WI38 (cell line): ENCODE results near the gene NDFIP1.
"Not testable (repeated sequence)": the region's sequence is repeated elsewhere in the genome, so short reads cannot be mapped to it uniquely, and the experiment has no call there.

Experiments used
- H3K4me3 ChIP-seq: 2 replicates; pipeline ENCODE4 v1.5.1; 2011; ENCODE audit warnings: low read depth, mild to moderate bottlenecking, control low read depth, low read length
- TF ChIP-seq, protein P1 (sequence below): IDR thresholded peaks from 2 replicates; pipeline ENCODE4 v1.5.1; 2012; ENCODE audit warnings: low read depth, mild to moderate bottlenecking, control low read depth, low read length

Gene NDFIP1

GRCh38 chr5:142145106-142145900, 36.7 kb downstream of the NDFIP1 start:
- no peak overlapping the region for H3K4me3 ChIP-seq
- TF ChIP-seq, protein P1, sequence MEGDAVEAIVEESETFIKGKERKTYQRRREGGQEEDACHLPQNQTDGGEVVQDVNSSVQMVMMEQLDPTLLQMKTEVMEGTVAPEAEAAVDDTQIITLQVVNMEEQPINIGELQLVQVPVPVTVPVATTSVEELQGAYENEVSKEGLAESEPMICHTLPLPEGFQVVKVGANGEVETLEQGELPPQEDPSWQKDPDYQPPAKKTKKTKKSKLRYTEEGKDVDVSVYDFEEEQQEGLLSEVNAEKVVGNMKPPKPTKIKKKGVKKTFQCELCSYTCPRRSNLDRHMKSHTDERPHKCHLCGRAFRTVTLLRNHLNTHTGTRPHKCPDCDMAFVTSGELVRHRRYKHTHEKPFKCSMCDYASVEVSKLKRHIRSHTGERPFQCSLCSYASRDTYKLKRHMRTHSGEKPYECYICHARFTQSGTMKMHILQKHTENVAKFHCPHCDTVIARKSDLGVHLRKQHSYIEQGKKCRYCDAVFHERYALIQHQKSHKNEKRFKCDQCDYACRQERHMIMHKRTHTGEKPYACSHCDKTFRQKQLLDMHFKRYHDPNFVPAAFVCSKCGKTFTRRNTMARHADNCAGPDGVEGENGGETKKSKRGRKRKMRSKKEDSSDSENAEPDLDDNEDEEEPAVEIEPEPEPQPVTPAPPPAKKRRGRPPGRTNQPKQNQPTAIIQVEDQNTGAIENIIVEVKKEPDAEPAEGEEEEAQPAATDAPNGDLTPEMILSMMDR: peak; percentile 68

DNA sequence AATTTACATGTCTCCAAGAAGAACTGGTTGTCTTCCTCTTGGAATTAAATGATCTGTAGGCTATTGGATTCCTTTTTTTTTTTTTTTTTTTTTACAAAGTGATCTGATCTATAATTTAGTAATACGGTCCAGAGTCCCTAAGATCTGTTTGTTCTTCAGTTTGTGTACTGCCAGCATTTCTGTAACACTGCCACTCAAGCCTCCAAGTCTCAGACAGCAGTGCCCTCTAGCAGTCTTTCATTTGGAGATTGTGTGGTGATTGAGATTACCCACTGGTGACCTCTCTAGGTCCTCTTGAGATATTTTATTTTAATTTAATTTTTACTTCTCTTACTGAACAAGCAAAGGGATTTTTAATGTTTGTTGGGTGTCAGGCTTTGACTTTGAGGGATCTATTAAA, 40.8 kb downstream of the NDFIP1 start:
- TF ChIP-seq, protein P1: no peak
- no peak overlapping the region for H3K4me3 ChIP-seq

- no peak overlapping the region for H3K4me3 ChIP-seq
- TF ChIP-seq, protein P1: no peak
Observed at GRCh38 chr5:142150431-142150830, 41.9 kb downstream of the NDFIP1 start.

DNA sequence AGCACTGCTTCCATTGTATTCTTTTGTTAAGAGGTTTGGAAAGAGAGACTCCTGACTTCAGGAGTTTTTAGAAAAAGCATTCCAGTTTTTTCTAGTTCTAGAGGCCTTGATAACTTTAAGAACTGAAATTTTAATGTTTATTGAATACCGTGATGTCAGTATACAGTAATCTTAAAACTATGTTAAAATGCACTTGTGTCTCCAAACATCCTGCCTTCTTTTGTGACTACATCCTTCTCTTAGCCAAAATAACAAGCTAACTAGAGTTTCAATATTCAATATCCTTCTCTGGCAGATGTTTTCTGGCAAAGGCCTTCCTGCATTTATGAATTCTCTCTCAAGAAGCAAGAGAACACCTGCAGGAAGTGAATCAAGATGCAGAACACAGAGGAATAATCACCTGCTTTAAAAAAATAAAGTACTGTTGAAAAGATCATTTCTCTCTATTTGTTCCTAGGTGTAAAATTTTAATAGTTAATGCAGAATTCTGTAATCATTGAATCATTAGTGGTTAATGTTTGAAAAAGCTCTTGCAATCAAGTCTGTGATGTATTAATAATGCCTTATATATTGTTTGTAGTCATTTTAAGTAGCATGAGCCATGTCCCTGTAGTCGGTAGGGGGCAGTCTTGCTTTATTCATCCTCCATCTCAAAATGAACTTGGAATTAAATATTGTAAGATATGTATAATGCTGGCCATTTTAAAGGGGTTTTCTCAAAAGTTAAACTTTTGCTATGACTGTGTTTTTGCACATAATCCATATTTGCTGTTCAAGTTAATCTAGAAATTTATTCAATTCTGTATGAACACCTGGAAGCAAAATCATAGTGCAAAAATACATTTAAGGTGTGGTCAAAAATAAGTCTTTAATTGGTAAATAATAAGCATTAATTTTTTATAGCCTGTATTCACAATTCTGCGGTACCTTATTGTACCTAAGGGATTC, 43.1 kb downstream of the NDFIP1 start:
- TF ChIP-seq, protein P1: peak; percentile 48; the same call in 1 of the 2 replicates
- H3K4me3 ChIP-seq: peak overlapping the region; percentile 5; the same call in 1 of the 2 replicates

- no peak overlapping the region for H3K4me3 ChIP-seq
- TF ChIP-seq, protein P1: no peak
Observed at GRCh38 chr5:142152384-142152732, 43.8 kb downstream of the NDFIP1 start.

- TF ChIP-seq, protein P1: no peak
Observed at GRCh38 chr5:142153674-142154448, 45.3 kb downstream of the NDFIP1 start.

GRCh38 chr5:142154449-142154841, 45.9 kb downstream of the NDFIP1 start:
- not testable (repeated sequence) for H3K4me3 ChIP-seq

More at GRCh38 chr5:142153674-142154448, 45.3 kb downstream of the NDFIP1 start:
- no peak overlapping the region for H3K4me3 ChIP-seq
